Upper lobe of left lung (tissue), 6 donors: ENCODE data around the gene ATP1A2. TPM values are rescaled to one million over a fixed set of nuclear protein-coding genes. Genes with fewer than 3 reads are reported as not detected.
A peak's percentile ranks its signal among the peaks of the same experiment; 100 is the strongest.

Source experiments
- ATAC-seq, 2 donors: fragments of 200-7000 bp; cut with Tn5 transposase; one replicate each; pipeline ENCODE4 v1.9.1; 2022; ENCODE audit warnings: mild to moderate bottlenecking in 2 of 2, moderate library complexity in 2 of 2; ENCODE audit not compliant: low FRiP score in 2 of 2
- DNase-seq, 2 donors: peaks; one replicate each; pipeline ENCODE4 v3.0.0-alpha.2; 2019 to 2020
- H3K27ac ChIP-seq, 4 donors: fragments of 200-600 bp; sonication (generic); one replicate each; pipeline ENCODE4 v1.5.1; 2016 to 2019
- H3K27me3 ChIP-seq, 4 donors: fragments of 200-600 bp; sonication (generic); one replicate each; pipeline ENCODE4 v1.5.1; 2017 to 2019
- H3K36me3 ChIP-seq, 4 donors: fragments of 200-600 bp; sonication (generic); one replicate each; pipeline ENCODE4 v1.5.1; 2016 to 2019
- H3K4me1 ChIP-seq, 4 donors: fragments of 200-600 bp; sonication (generic); one replicate each; pipeline ENCODE4 v1.5.1; 2018 to 2019
- H3K4me3 ChIP-seq, 4 donors: fragments of 200-600 bp; sonication (generic); one replicate each; pipeline ENCODE4 v1.5.1; 2017 to 2019; ENCODE audit warnings: mild to moderate bottlenecking in 2 of 4, moderate library complexity in 1 of 4
- H3K9me3 ChIP-seq, 4 donors: fragments of 200-600 bp; sonication (generic); one replicate each; pipeline ENCODE4 v1.5.1; 2018 to 2019
- CTCF ChIP-seq, 6 experiments: fragments of 450-650 bp in 4 of 6; fragments of 200-600 bp in 2 of 6; sonication (generic) in 2 of 6; IDR thresholded peaks; one replicate each; pipeline ENCODE4 v1.5.1; 2016 to 2019; ENCODE audit warnings: antibody characterized with exemption in 6 of 6
- EP300 ChIP-seq, 4 donors: sonication (generic); formaldehyde crosslinking; IDR thresholded peaks; one replicate each; pipeline ENCODE4 v1.5.1; 2017; ENCODE audit warnings: antibody characterized with exemption in 4 of 4, control low read depth in 2 of 4
- POLR2A ChIP-seq, 4 donors: fragments of 450-650 bp; IDR thresholded peaks; one replicate each; pipeline ENCODE4 v1.5.1; 2016 to 2017; ENCODE audit warnings: antibody characterized with exemption in 4 of 4, mild to moderate bottlenecking in 2 of 4
- POLR2AphosphoS5 ChIP-seq, 2 donors: sonication (generic); formaldehyde crosslinking; IDR thresholded peaks; one replicate each; pipeline ENCODE4 v1.5.1; 2017; ENCODE audit warnings: antibody characterized with exemption in 2 of 2
- WGBS, 2 donors: methylation state at CpG; one replicate each; pipeline ENCODE4 v1.1.5; 2017 to 2018; 5-methylcytosine and 5-hydroxymethylcytosine counted together
- total RNA-seq, 6 donors: library from RNA; depleted of rRNA in 4 of 6; stranded (reverse); fragments of >200 nt in 4 of 6; gene quantifications; one replicate each; pipeline versions ENCODE4 v1.1.0 to v1.2.1, GENCODE V29; 2016 to 2021
- donor health status: DM: no; HTN: no; CAD: no; lungs with moderate emphysema.
- donor health status: DM: no; HTN: yes; CAD: no; lungs with severe emphysema.

ATP1A2 gene
- total RNA-seq, 6 donors from 2014 or later = 2.2 to 36.7 (median 3.8) TPM

GRCh38 chr1:160092366-160093068 lies 23.0 kb upstream of the ATP1A2 start:
- no peak for TF ChIP-seq EP300 (IDR thresholded peaks at IDR 0.05)
- no peak for TF ChIP-seq CTCF (IDR thresholded peaks at IDR 0.05)
- TF ChIP-seq POLR2A (IDR thresholded peaks at IDR 0.05) = no peak
- TF ChIP-seq POLR2AphosphoS5 (IDR thresholded peaks at IDR 0.05) = no peak
- peaks cover 7 to 57% (median 35%) of the 10 kb centered on the region in 4 donors for H3K36me3 ChIP-seq
- H3K9me3 ChIP-seq = no peaks in the 10 kb centered on the region
- peaks cover 12 to 20% (median 13%) of the 10 kb centered on the region in 4 donors for H3K4me1 ChIP-seq
- DNase-seq = peak in 1 of 2 donors; percentile 75
- no peak overlapping the region for H3K27ac ChIP-seq
- no peak overlapping the region for H3K4me3 ChIP-seq
- 92 to 97% methylated on average over 22 to 32 of the region's 32 CpGs for WGBS, 2 donors
- H3K27me3 ChIP-seq = no peaks in the 10 kb centered on the region
- ATAC-seq = no peak

- no peak overlapping the region for H3K4me3 ChIP-seq
- no peaks in the 10 kb centered on the region for H3K27me3 ChIP-seq
- WGBS, 2 donors = 62 to 89% methylated on average over 4 to 9 of the region's 9 CpGs
- H3K9me3 ChIP-seq = no peaks in the 10 kb centered on the region
- DNase-seq (peak in 1 of 2 donors; percentile 80), ATAC-seq (no peak)
- TF ChIP-seq POLR2A (IDR thresholded peaks at IDR 0.05) (no peak), CTCF (IDR thresholded peaks at IDR 0.05) (no peak), POLR2AphosphoS5 (IDR thresholded peaks at IDR 0.05) (no peak), EP300 (IDR thresholded peaks at IDR 0.05) (no peak)
- peaks cover 17 to 25% (median 18%) of the 10 kb centered on the region in 4 donors for H3K4me1 ChIP-seq
- H3K36me3 ChIP-seq = peaks cover 7 to 57% (median 35%) of the 10 kb centered on the region in 4 donors
- no peak overlapping the region for H3K27ac ChIP-seq
These were observed 22.5 kb upstream of the ATP1A2 start for GRCh38 chr1:160093069-160093395.

GRCh38 chr1:160093624-160094290 lies 21.8 kb upstream of the ATP1A2 start:
- H3K27me3 ChIP-seq = no peaks in the 10 kb centered on the region
- peaks cover 7 to 57% (median 35%) of the 10 kb centered on the region in 4 donors for H3K36me3 ChIP-seq
- TF ChIP-seq POLR2AphosphoS5 (IDR thresholded peaks at IDR 0.05) = no peak
- no peak for TF ChIP-seq POLR2A (IDR thresholded peaks at IDR 0.05)
- TF ChIP-seq CTCF (IDR thresholded peaks at IDR 0.05) = no peak
- no peak for TF ChIP-seq EP300 (IDR thresholded peaks at IDR 0.05)
- no peak overlapping the region for H3K4me3 ChIP-seq
- ATAC-seq (no peak), DNase-seq (peak in 1 of 2 donors; percentile 76)
- peaks cover 17 to 27% (median 18%) of the 10 kb centered on the region in 4 donors for H3K4me1 ChIP-seq
- H3K9me3 ChIP-seq = no peaks in the 10 kb centered on the region
- no peak overlapping the region for H3K27ac ChIP-seq
- WGBS, 2 donors = 93 to 94% methylated on average over 13 to 16 of the region's 21 CpGs

- H3K27me3 ChIP-seq = no peaks in the 10 kb centered on the region
- no peaks in the 10 kb centered on the region for H3K9me3 ChIP-seq
- H3K4me3 ChIP-seq = no peak overlapping the region
- H3K27ac ChIP-seq = no peak overlapping the region
- no peak for ATAC-seq
- H3K4me1 ChIP-seq = peaks cover 18 to 30% (median 18%) of the 10 kb centered on the region in 4 donors
- no peak for DNase-seq
- 90 to 98% methylated on average over 4 of the region's 4 CpGs for WGBS, 2 donors
- TF ChIP-seq POLR2AphosphoS5 (IDR thresholded peaks at IDR 0.05) = no peak
- no peak for TF ChIP-seq EP300 (IDR thresholded peaks at IDR 0.05)
- H3K36me3 ChIP-seq = peaks cover 7 to 54% (median 32%) of the 10 kb centered on the region in 4 donors
These were observed 21.3 kb upstream of the ATP1A2 start for GRCh38 chr1:160094291-160094625.

GRCh38 chr1:160094806-160095205 lies 20.8 kb upstream of the ATP1A2 start:
- DNase-seq = no peak
- Histone ChIP-seq H3K4me3 (no peak overlapping the region), H3K36me3 (peaks cover 7 to 49% (median 31%) of the 10 kb centered on the region in 4 donors), H3K4me1 (peaks cover 18 to 35% (median 23%) of the 10 kb centered on the region in 4 donors), H3K9me3 (no peaks in the 10 kb centered on the region), H3K27ac (no peak overlapping the region), H3K27me3 (no peaks in the 10 kb centered on the region)
- TF ChIP-seq EP300 (IDR thresholded peaks at IDR 0.05) = no peak
- TF ChIP-seq CTCF (IDR thresholded peaks at IDR 0.05) = no peak
- TF ChIP-seq POLR2A (IDR thresholded peaks at IDR 0.05) = no peak
- no peak for TF ChIP-seq POLR2AphosphoS5 (IDR thresholded peaks at IDR 0.05)
- WGBS, 2 donors = 93 to 94% methylated on average over 4 to 14 of the region's 14 CpGs
- no peak for ATAC-seq
